ENCODE measurements around the gene DNAJB14. TPM values are rescaled to one million over a fixed set of nuclear protein-coding genes. Genes with fewer than 3 reads are reported as not detected.

The DNAJB14 gene
- total and polyA plus RNA-seq, 2 experiments from 2014 or later = 15.3 to 18.1 TPM

DNA sequence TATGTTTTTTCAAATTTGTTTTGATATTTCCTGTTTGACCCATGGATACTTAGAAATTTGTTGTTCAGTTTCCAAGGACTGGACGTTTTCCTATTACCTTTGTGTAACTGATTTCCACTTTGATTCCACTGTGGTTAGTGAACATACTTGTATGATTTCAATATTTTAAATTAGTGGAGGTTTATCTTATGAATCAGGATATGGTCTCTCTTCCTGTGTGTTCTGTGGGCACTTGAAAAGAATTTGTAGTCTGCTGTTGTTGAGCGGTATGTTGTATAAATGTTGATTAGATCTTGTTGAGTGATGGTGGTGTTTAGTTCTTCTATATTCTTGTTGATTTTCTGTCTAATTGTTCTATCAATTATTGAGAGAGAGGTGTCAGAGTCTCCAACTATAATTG, 31.0 kb downstream of the DNAJB14 start:
- H3K4me1 ChIP-seq (ENCODE audit: low read depth) = no peaks in the 10 kb centered on the region
- no peaks in the 10 kb centered on the region for H3K9me3 ChIP-seq (ENCODE audit: low read depth)
- H3K27ac ChIP-seq = no peak overlapping the region
- peaks cover 20% of the 10 kb centered on the region for H3K36me3 ChIP-seq
- H3K4me3 ChIP-seq = no peak overlapping the region
- H3K27me3 ChIP-seq = no peaks in the 10 kb centered on the region
- no peak for DNase-seq (ENCODE audit: low read depth in 1 of 2, low spot score in 1 of 2)
- TF ChIP-seq, protein P1, sequence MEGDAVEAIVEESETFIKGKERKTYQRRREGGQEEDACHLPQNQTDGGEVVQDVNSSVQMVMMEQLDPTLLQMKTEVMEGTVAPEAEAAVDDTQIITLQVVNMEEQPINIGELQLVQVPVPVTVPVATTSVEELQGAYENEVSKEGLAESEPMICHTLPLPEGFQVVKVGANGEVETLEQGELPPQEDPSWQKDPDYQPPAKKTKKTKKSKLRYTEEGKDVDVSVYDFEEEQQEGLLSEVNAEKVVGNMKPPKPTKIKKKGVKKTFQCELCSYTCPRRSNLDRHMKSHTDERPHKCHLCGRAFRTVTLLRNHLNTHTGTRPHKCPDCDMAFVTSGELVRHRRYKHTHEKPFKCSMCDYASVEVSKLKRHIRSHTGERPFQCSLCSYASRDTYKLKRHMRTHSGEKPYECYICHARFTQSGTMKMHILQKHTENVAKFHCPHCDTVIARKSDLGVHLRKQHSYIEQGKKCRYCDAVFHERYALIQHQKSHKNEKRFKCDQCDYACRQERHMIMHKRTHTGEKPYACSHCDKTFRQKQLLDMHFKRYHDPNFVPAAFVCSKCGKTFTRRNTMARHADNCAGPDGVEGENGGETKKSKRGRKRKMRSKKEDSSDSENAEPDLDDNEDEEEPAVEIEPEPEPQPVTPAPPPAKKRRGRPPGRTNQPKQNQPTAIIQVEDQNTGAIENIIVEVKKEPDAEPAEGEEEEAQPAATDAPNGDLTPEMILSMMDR (IDR thresholded peaks at IDR 0.05; ENCODE audit: low read depth, low read length) = no peak

DNA sequence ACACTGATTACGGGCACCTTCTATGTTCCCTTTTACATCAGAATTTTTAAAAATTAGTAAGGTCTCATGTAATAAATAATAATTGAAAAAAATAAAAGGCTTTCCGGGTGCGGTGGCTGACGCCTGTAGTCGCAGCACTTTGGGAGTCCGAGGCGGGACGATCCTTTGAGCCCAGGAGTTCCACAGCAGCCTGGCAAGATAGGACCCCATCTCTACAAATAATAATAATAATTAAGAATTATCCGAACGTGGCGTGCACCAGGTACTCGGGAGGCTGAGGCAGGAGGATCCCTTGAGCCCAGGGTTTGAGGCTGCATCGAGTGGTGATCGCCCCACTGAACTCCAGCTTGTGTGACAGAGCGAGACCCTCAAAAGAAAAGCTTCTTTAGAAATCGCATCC, 51.4 kb downstream of the DNAJB14 start:
- no peak for DNase-seq (ENCODE audit: low read depth in 1 of 2, low spot score in 1 of 2)
- Histone ChIP-seq H3K36me3 (peaks cover 4% of the 10 kb centered on the region), H3K4me1 (ENCODE audit: low read depth) (peaks cover 8% of the 10 kb centered on the region), H3K27ac (peak overlapping the region; percentile 95), H3K9me3 (ENCODE audit: low read depth) (no peaks in the 10 kb centered on the region), H3K4me3 (peak overlapping the region; percentile 99), H3K27me3 (no peaks in the 10 kb centered on the region)
- TF ChIP-seq, protein P1 (IDR thresholded peaks at IDR 0.05; ENCODE audit: low read depth, low read length) = no peak

DNA sequence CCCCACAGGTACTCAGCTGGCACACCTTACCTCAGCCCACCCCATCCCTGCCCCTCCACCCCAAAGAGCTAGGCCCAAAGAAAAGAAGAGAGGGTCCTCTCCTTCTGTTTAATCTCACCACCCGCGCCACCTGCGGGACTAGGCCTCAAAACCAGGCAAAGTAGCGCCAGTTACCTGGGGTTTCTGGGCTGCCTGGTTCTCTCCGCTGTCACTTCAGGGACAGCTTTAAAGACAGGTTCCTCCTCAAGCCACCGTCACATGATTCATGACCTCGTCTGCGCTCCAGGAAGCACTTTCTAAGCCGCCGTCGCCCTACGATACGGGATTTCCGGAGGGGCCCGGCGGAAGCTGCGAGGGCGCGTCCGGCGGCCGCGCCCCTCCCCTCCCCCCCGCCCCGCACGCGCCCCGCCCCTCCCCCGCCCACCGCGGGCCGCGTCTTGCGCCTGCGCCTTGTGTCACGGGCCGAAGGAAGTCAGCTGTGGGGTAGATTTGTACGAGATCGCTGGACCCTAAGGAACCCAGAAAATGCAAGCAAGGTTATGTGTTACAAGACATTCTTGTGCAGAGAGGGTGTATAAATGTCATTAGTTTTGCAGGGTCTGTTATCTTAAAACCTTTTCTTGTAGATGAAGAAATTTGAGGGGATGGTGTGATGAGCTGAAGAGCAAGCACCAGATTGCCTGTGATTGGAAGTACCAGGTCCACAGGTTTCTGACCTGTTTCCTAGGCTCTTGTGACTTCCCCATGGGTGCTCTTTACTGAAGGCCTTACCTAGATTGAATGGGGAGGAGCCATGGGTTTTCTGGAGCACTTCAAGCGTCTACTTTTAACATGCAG, 52.0 kb downstream of the DNAJB14 start, which contains the start of gene LAMTOR3:
LAMTOR3 (minus strand) TSS at position 267 of the 837 bp plus-strand sequence. CDS start 464 bp downstream, outside the sequence.
- TF ChIP-seq, protein P1 (IDR thresholded peaks at IDR 0.05; ENCODE audit: low read depth, low read length) = no peak
- peak within 1 kb of the TSS; percentile 95 for H3K27ac ChIP-seq
- DNase-seq (ENCODE audit: low read depth in 1 of 2, low spot score in 1 of 2) = peak; percentile 92 to 95
- H3K9me3 ChIP-seq (ENCODE audit: low read depth) = no peaks in the 10 kb centered on the region
- H3K27me3 ChIP-seq = no peaks in the 10 kb centered on the region
- H3K36me3 ChIP-seq = no peaks in the 10 kb centered on the region
- peaks cover 8% of the 10 kb centered on the region for H3K4me1 ChIP-seq (ENCODE audit: low read depth)
- H3K4me3 ChIP-seq = peak within 1 kb of the TSS; percentile 99

DNA sequence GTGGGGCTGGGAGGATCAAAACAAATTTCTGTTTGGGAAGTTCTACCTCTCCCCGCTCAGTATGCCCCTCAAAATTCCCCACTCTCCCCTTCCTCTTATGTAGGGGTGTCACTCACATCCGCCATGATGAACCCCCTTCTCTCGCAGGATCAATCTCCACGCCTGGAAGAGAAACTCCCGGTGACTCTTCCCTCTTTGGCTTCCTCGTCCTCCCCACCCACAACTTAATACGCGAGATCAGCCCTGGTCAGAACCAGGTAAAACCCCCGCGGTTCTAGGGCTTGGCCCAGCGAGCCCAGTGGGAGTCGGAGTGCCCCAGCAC, 52.6 kb downstream of the DNAJB14 start:
- TF ChIP-seq, protein P1 (IDR thresholded peaks at IDR 0.05; ENCODE audit: low read depth, low read length) = no peak
- H3K36me3 ChIP-seq = no peaks in the 10 kb centered on the region
- peak overlapping the region; percentile 95 for H3K27ac ChIP-seq
- H3K27me3 ChIP-seq = no peaks in the 10 kb centered on the region
- H3K4me3 ChIP-seq = peak overlapping the region; percentile 99
- no peaks in the 10 kb centered on the region for H3K9me3 ChIP-seq (ENCODE audit: low read depth)
- peaks cover 8% of the 10 kb centered on the region for H3K4me1 ChIP-seq (ENCODE audit: low read depth)
- DNase-seq (ENCODE audit: low read depth in 1 of 2, low spot score in 1 of 2) = no peak

DNA sequence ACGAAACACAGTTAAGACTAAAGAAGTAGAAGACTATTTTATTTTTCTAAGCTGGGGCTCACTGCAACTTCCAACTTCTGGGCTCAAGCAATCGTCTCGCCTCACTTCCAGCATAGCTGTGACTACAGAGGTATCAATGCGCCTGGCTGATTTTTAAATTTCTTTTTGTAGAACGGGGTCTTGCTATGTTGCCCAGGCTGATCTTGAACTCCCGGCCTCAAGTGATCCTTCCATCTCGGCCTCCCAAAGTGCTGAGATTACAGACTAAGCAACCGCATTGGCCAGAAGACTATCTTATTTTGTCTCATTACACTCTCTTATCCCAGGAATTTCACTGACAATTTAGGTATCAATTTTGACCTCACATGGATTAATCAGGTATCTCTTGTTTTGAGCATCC, 53.4 kb downstream of the DNAJB14 start:
- Histone ChIP-seq H3K27ac (no peak overlapping the region), H3K4me3 (no peak overlapping the region), H3K36me3 (no peaks in the 10 kb centered on the region), H3K4me1 (ENCODE audit: low read depth) (peaks cover 8% of the 10 kb centered on the region), H3K9me3 (ENCODE audit: low read depth) (no peaks in the 10 kb centered on the region), H3K27me3 (no peaks in the 10 kb centered on the region)
- DNase-seq (ENCODE audit: low read depth in 1 of 2, low spot score in 1 of 2) = no peak
- TF ChIP-seq, protein P1 (IDR thresholded peaks at IDR 0.05; ENCODE audit: low read depth, low read length) = no peak

Measured in cardiac muscle cell (in vitro differentiated cells and primary cell).